ENCODE measurements around the gene TCAIM.

- TF ChIP-seq CTCF (optimal IDR thresholded peaks at IDR 0.05 in 1 of 3, IDR thresholded peaks at IDR 0.05 in 1 of 3, conservative IDR thresholded peaks at IDR 0.05 in 1 of 3; ENCODE audit: extremely low read depth in 1 of 3, insufficient read depth in 2 of 3, low read length in 3 of 3) (no peak), EZH2 (IDR thresholded peaks at IDR 0.05; ENCODE audit: low read length) (no peak)
Observed at GRCh38 chr3:44355362-44356033, 16.9 kb downstream of the TCAIM start.
